Keratinocyte (primary cell): ENCODE measurements around the gene ATP1A1. TPM values are rescaled to one million over a fixed set of nuclear protein-coding genes. Genes with fewer than 3 reads are reported as not detected.
A peak's percentile ranks its signal among the peaks of the same experiment; 100 is the strongest.

Experiments
- DNase-seq: peaks from one replicate; pipeline ENCODE4 v3.0.0-alpha.2; 2011; ENCODE audit warnings: low read depth, missing footprints, low spot score
- FAIRE-seq: peaks from 2 replicates; lab custom pipeline; 2011; peaks lifted over from hg19 to GRCh38; lab: Jason Lieb, UNC
- H2AFZ ChIP-seq: 2 replicates; pipeline ENCODE4 v1.6.0; 2012; ENCODE audit warnings: low read length, control low read depth, inconsistent platforms; ENCODE audit not compliant: control insufficient read depth
- H3K27ac ChIP-seq: 2 replicates; pipeline ENCODE4 v1.5.1; 2011; ENCODE audit warnings: low read length; ENCODE audit not compliant: control insufficient read depth, insufficient read depth
- H3K27me3 ChIP-seq: 3 replicates; pipeline ENCODE4 v1.6.0; 2011; ENCODE audit warnings: low read length; ENCODE audit not compliant: control insufficient read depth, insufficient read depth; ENCODE audit errors: extremely low read depth
- H3K36me3 ChIP-seq, 2 experiments: 2 replicates in 1 of 2; 3 replicates in 1 of 2; pipeline ENCODE4 v1.5.1; 2011; ENCODE audit warnings: low read length in 2 of 2, mild to moderate bottlenecking in 1 of 2; ENCODE audit not compliant: control insufficient read depth in 2 of 2, insufficient read depth in 2 of 2; ENCODE audit errors: extremely low read depth in 1 of 2
- H3K4me1 ChIP-seq: 3 replicates; pipeline ENCODE4 v1.5.1; 2011; ENCODE audit warnings: low read length; ENCODE audit not compliant: control insufficient read depth, insufficient read depth; ENCODE audit errors: extremely low read depth
- H3K4me2 ChIP-seq: 3 replicates; pipeline ENCODE4 v1.6.0; 2011; ENCODE audit warnings: low read depth, low read length; ENCODE audit not compliant: control insufficient read depth, insufficient read depth; ENCODE audit errors: extremely low read depth
- H3K4me3 ChIP-seq, 3 experiments: fragments of 200-600 bp in 1 of 3; sonication (generic) in 1 of 3; 2 replicates in 2 of 3; 3 replicates in 1 of 3; pipeline ENCODE4 v1.5.1; 2011 to 2016; ENCODE audit warnings: low read length in 3 of 3, mild to moderate bottlenecking in 3 of 3, control low read depth in 2 of 3, inconsistent platforms in 1 of 3, low read depth in 1 of 3, mixed read lengths in 1 of 3, mixed run types in 1 of 3, moderate library complexity in 1 of 3; ENCODE audit not compliant: control insufficient read depth in 2 of 3, insufficient read depth in 2 of 3; ENCODE audit errors: extremely low read depth in 1 of 3
- H3K79me2 ChIP-seq: 2 replicates; pipeline ENCODE4 v1.6.0; 2012; ENCODE audit warnings: low read length; ENCODE audit not compliant: control insufficient read depth, insufficient read depth
- H3K9ac ChIP-seq: 3 replicates; pipeline ENCODE4 v1.6.0; 2011; ENCODE audit warnings: low read length; ENCODE audit not compliant: control insufficient read depth, insufficient read depth; ENCODE audit errors: extremely low read depth
- H3K9me1 ChIP-seq: 3 replicates; pipeline ENCODE4 v1.6.0; 2011; ENCODE audit warnings: low read length; ENCODE audit not compliant: control insufficient read depth, insufficient read depth; ENCODE audit errors: extremely low read depth
- H3K9me3 ChIP-seq: 2 replicates; pipeline ENCODE4 v1.5.1; 2012; ENCODE audit warnings: low read depth, low read length; ENCODE audit not compliant: control insufficient read depth
- H4K20me1 ChIP-seq: 3 replicates; pipeline ENCODE4 v1.6.0; 2011; ENCODE audit warnings: low read length; ENCODE audit not compliant: control insufficient read depth, insufficient read depth; ENCODE audit errors: extremely low read depth
- EZH2 ChIP-seq: IDR thresholded peaks from one replicate; pipeline ENCODE4 v1.6.1; 2012; ENCODE audit warnings: inconsistent platforms, mild to moderate bottlenecking, low read length, moderate library complexity
- dilution Hi-C: fragments of 300-500 bp; cut with MboI; formaldehyde crosslinking; loops from one replicate; pipeline ENCODE4 v1.7.0; 2020; ENCODE audit warnings: low sequenced_read_pairs; ENCODE audit not compliant: extremely low pct_ligation_motif_present
- polyA plus RNA-seq, 5 experiments: library from polyadenylated mRNA; depleted of rRNA in 3 of 5; stranded (reverse) in 3 of 5; stranded (forward) in 1 of 5; unstranded in 1 of 5; fragments of >200 nt; gene quantifications; 1 replicate in 1 of 5; 2 replicates in 3 of 5; 3 replicates in 1 of 5; pipeline versions ENCODE4 v1.2.1 to v1.2.3, GENCODE V29; 2011 to 2012; ENCODE audit warnings: missing spikeins in 2 of 5, low read depth in 1 of 5, low replicate concordance in 1 of 5
- TF ChIP-seq, protein P1 (sequence below), 3 experiments: IDR thresholded peaks in 1 of 3; conservative IDR thresholded peaks in 1 of 3; optimal IDR thresholded peaks in 1 of 3; 2 replicates in 2 of 3; 3 replicates in 1 of 3; pipeline versions ENCODE3 to v1.5.1; 2011; ENCODE audit warnings: low read length in 3 of 3, mild to moderate bottlenecking in 3 of 3, moderate library complexity in 2 of 3, control low read depth in 1 of 3, inconsistent platforms in 1 of 3; ENCODE audit not compliant: insufficient read depth in 2 of 3; ENCODE audit errors: extremely low read depth in 1 of 3

The ATP1A1 gene
- polyA plus RNA-seq, 1 donor (not counting 4 experiments of a cell fraction or from before 2014, with no cell fraction given): 357 TPM

DNA sequence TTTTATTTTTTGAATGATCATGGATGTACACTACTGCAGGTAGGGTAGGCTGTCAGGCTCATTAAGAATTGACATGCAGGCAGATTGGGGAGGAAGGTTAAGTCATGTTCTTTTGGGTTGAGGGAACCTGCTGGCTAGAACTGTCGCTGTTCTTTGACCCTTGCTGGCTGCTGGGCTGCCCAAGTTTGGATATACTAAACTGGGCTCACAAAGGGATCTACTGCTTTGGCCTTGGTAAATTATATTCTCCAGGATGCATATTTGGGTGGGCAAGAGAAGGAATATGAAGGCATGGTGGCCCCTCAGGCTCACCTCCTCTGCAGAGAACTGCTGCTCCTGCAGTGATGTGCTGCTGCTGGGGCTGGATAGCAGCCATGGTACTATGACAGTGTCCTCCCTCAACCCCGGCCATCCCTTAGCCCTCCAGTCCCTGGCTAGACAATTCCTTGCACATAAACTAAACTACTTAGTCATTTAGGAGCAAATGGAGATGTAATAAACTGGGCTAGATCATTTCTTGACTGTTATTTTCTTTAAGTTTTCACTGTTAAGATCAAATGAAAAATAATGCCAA, 6.1 kb downstream of the ATP1A1 start:
- FAIRE-seq (no peak), DNase-seq (no peak)
- no peaks in the 10 kb centered on the region for H3K9me1 ChIP-seq
- H3K27ac ChIP-seq: peak overlapping the region; percentile 96
- no peak overlapping the region for H3K4me3 ChIP-seq
- no peak overlapping the region for H3K9ac ChIP-seq
- no peaks in the 10 kb centered on the region for H3K9me3 ChIP-seq
- peaks cover 0 to under 1% of the 10 kb centered on the region in 2 experiments for H3K36me3 ChIP-seq
- TF ChIP-seq, protein P1, sequence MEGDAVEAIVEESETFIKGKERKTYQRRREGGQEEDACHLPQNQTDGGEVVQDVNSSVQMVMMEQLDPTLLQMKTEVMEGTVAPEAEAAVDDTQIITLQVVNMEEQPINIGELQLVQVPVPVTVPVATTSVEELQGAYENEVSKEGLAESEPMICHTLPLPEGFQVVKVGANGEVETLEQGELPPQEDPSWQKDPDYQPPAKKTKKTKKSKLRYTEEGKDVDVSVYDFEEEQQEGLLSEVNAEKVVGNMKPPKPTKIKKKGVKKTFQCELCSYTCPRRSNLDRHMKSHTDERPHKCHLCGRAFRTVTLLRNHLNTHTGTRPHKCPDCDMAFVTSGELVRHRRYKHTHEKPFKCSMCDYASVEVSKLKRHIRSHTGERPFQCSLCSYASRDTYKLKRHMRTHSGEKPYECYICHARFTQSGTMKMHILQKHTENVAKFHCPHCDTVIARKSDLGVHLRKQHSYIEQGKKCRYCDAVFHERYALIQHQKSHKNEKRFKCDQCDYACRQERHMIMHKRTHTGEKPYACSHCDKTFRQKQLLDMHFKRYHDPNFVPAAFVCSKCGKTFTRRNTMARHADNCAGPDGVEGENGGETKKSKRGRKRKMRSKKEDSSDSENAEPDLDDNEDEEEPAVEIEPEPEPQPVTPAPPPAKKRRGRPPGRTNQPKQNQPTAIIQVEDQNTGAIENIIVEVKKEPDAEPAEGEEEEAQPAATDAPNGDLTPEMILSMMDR (optimal IDR thresholded peaks at IDR 0.05 in 1 of 3, IDR thresholded peaks at IDR 0.05 in 1 of 3, conservative IDR thresholded peaks at IDR 0.05 in 1 of 3; ENCODE audit: extremely low read depth in 1 of 3, insufficient read depth in 2 of 3, low read length in 3 of 3): no peak
- TF ChIP-seq EZH2: no peak
- no peak overlapping the region for H3K4me2 ChIP-seq
- peaks cover 53% of the 10 kb centered on the region for H3K4me1 ChIP-seq
- H3K79me2 ChIP-seq: peaks cover 78% of the 10 kb centered on the region
- no peak overlapping the region for H2AFZ ChIP-seq
- no peaks in the 10 kb centered on the region for H4K20me1 ChIP-seq
- no peaks in the 10 kb centered on the region for H3K27me3 ChIP-seq
- dilution Hi-C loops: no loop called here

DNA sequence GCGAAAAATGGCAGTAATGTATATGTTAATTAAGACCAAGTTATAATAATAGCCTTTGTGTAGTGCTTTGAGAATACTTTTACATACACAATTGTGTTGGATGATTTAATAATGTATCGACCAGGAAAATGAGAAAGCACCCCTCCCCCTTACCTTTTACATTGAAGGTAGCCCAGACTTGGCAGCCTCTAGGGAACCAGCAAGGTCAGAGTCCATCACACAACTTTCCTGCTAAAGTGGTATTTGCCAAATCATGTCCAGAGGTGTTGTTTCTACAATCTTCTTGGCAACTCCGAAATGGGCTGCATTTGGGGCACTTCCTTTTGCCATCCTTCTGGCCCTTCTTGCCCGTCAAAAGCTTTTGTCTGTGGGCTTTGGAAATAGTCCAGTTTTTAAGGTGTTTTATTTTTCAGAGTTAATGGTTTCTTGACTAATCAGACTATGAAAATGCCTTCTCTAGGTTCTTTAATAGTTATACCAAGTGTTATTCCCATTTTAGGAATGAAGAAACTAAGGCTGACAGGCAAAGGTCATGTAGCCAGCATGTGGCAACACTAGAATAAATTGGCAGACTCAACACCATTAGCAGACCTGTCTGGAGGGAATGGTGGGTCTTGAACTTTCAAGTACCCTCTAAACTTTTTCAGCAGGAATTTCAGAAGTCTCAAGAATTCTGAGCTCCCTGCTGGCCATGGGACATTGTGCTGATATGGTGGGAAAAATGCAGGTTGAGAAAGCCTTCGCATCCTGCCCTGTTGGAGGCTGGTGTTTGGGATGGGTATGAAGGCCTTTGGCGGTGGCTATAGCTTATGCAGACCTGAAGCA, 6.8 kb downstream of the ATP1A1 start:
- dilution Hi-C loops: no loop called here
- no peak overlapping the region for H2AFZ ChIP-seq
- DNase-seq: no peak
- H3K9me1 ChIP-seq: no peaks in the 10 kb centered on the region
- H3K4me1 ChIP-seq: peaks cover 49% of the 10 kb centered on the region
- H3K36me3 ChIP-seq: peaks cover 0 to 5% of the 10 kb centered on the region in 2 experiments
- H3K9me3 ChIP-seq: no peaks in the 10 kb centered on the region
- H3K27ac ChIP-seq: no peak overlapping the region
- no peaks in the 10 kb centered on the region for H3K27me3 ChIP-seq
- TF ChIP-seq, protein P1 (optimal IDR thresholded peaks at IDR 0.05 in 1 of 3, IDR thresholded peaks at IDR 0.05 in 1 of 3, conservative IDR thresholded peaks at IDR 0.05 in 1 of 3; ENCODE audit: extremely low read depth in 1 of 3, insufficient read depth in 2 of 3, low read length in 3 of 3): no peak
- TF ChIP-seq EZH2: no peak
- H3K4me2 ChIP-seq: no peak overlapping the region
- H3K9ac ChIP-seq: no peak overlapping the region
- H3K79me2 ChIP-seq: peaks cover 74% of the 10 kb centered on the region
- no peaks in the 10 kb centered on the region for H4K20me1 ChIP-seq
- FAIRE-seq: no peak
- H3K4me3 ChIP-seq: no peak overlapping the region
